Measurements from ENCODE around the gene ALG12. TPM values are rescaled to one million over a fixed set of nuclear protein-coding genes. Genes with fewer than 3 reads are reported as not detected.

Gene ALG12
- total and polyA plus RNA-seq, 4 donors, result 13.3 to 27.4 (median 19.1) TPM

DNA sequence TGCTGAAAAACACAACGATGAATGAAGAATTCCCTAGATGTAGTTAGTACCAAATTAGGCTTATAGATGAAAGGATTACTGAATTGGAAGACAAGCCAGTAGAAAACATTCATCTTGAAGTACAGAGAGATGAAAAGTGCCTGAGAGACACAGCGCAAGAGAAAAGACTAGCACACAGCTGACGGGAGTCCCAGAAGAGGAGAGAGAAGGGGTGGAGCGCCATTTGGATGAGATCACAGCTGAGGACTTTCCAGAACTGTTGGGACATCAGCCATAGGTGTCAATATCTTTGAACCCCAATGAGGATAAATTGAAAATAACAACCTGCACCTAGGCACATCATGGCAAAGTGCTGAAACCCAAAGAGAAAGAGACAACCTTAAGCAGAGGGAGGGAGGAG lies 25.2 kb downstream of the ALG12 start:
- Histone ChIP-seq H3K4me1 (ENCODE audit: control insufficient read depth, insufficient read depth, low read length) (peaks cover 9% of the 10 kb centered on the region), H3K27ac (ENCODE audit: low read depth, low read length) (no peak overlapping the region), H3K4me3 (ENCODE audit: low read depth, low read length) (no peak overlapping the region), H3K36me3 (ENCODE audit: control insufficient read depth, insufficient read depth, low read length) (peaks cover 31% of the 10 kb centered on the region), H3K9me3 (ENCODE audit: control insufficient read depth, insufficient read depth, low read length) (no peaks in the 10 kb centered on the region), H3K27me3 (ENCODE audit: control insufficient read depth, insufficient read depth, low read length) (no peaks in the 10 kb centered on the region)
- no peak for DNase-seq (ENCODE audit: low read depth in 4 of 6, low spot score in 6 of 6)
- WGBS (ENCODE audit: insufficient coverage), result 79% methylated on average over 3 of the region's 4 CpGs

DNA sequence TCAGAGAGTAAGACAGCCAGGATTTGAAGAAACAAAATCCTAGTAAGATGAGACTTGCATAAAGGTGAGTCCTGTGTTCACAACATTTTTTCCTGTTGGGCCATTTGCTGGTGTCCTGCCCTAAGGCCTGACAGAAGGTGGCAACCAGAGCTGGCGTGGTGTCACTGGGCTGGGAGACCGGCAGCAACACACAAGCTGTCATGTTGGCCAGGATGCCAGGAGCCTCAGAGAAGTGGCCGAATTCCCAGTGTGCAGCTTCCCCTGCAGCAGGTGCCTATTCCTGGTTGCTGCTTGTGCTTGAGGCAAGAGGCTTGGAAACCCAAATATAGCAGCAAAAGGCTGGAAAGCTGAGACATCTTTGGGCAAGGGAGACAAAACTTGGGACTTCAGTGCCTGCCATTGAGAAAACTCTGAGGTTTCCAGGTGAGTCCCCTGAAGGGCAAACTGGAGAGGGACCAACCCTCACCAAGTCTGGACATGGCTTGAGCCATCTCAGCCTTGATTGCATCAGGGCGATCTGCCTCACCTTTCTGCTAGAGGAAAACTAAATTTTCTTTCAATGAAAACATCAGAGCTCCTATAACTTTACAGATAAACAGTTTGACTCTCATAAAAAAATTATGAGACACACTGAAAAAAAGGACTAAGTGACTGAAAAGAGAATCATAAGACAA lies 25.9 kb downstream of the ALG12 start:
- no peaks in the 10 kb centered on the region for H3K9me3 ChIP-seq (ENCODE audit: control insufficient read depth, insufficient read depth, low read length)
- peak in 1 of 6 donors; percentile 57 for DNase-seq (ENCODE audit: low read depth in 4 of 6, low spot score in 6 of 6)
- no peak overlapping the region for H3K27ac ChIP-seq (ENCODE audit: low read depth, low read length)
- no peak overlapping the region for H3K4me3 ChIP-seq (ENCODE audit: low read depth, low read length)
- peaks cover 25% of the 10 kb centered on the region for H3K36me3 ChIP-seq (ENCODE audit: control insufficient read depth, insufficient read depth, low read length)
- peaks cover 12% of the 10 kb centered on the region for H3K4me1 ChIP-seq (ENCODE audit: control insufficient read depth, insufficient read depth, low read length)
- H3K27me3 ChIP-seq (ENCODE audit: control insufficient read depth, insufficient read depth, low read length), result no peaks in the 10 kb centered on the region
- 77% methylated on average over 3 of the region's 4 CpGs for WGBS (ENCODE audit: insufficient coverage)

GRCh38 chr22:49889071-49889470 lies 29.2 kb downstream of the ALG12 start:
- WGBS (ENCODE audit: insufficient coverage), result 59% methylated on average over 5 of the region's 5 CpGs
- peaks cover 41% of the 10 kb centered on the region for H3K36me3 ChIP-seq (ENCODE audit: control insufficient read depth, insufficient read depth, low read length)

GRCh38 chr22:49887702-49888101 lies 30.5 kb downstream of the ALG12 start:
- peaks cover 12% of the 10 kb centered on the region for H3K4me1 ChIP-seq (ENCODE audit: control insufficient read depth, insufficient read depth, low read length)
- H3K36me3 ChIP-seq (ENCODE audit: control insufficient read depth, insufficient read depth, low read length), result peaks cover 47% of the 10 kb centered on the region
- no peak for DNase-seq (ENCODE audit: low read depth in 4 of 6, low spot score in 6 of 6)
- no peaks in the 10 kb centered on the region for H3K27me3 ChIP-seq (ENCODE audit: control insufficient read depth, insufficient read depth, low read length)
- no peak overlapping the region for H3K27ac ChIP-seq (ENCODE audit: low read depth, low read length)
- no peaks in the 10 kb centered on the region for H3K9me3 ChIP-seq (ENCODE audit: control insufficient read depth, insufficient read depth, low read length)
- no peak overlapping the region for H3K4me3 ChIP-seq (ENCODE audit: low read depth, low read length)
- 79% methylated on average over 8 of the region's 9 CpGs for WGBS (ENCODE audit: insufficient coverage)

More at GRCh38 chr22:49889071-49889470, 29.2 kb downstream of the ALG12 start:
- Histone ChIP-seq H3K27ac (ENCODE audit: low read depth, low read length) (peak overlapping the region; percentile 33), H3K4me1 (ENCODE audit: control insufficient read depth, insufficient read depth, low read length) (peaks cover 12% of the 10 kb centered on the region), H3K4me3 (ENCODE audit: low read depth, low read length) (no peak overlapping the region), H3K27me3 (ENCODE audit: control insufficient read depth, insufficient read depth, low read length) (no peaks in the 10 kb centered on the region), H3K9me3 (ENCODE audit: control insufficient read depth, insufficient read depth, low read length) (no peaks in the 10 kb centered on the region)
- peak in 5 of 6 donors; percentile 11 to 86 (median 37) for DNase-seq (ENCODE audit: low read depth in 4 of 6, low spot score in 6 of 6)

DNA sequence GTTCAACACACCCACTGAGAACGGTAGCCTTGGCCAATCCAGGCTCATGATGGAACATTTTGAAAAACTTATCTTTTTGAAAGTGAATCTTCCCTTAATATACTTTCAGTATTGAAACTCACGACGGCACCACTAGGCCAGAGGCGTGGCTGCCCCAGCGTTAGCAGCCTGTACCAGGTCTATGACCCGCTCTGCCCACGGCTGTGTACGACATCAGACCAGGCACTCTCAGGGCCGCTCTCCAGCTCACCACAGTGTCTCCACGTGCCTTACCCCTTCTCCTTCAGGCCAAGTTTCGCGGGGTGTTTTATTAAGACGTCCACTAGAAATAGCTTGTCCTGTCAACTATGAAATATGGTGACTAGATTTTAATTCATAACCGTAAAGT lies 31.2 kb downstream of the ALG12 start:
- H3K9me3 ChIP-seq (ENCODE audit: control insufficient read depth, insufficient read depth, low read length), result no peaks in the 10 kb centered on the region
- no peak overlapping the region for H3K27ac ChIP-seq (ENCODE audit: low read depth, low read length)
- H3K27me3 ChIP-seq (ENCODE audit: control insufficient read depth, insufficient read depth, low read length), result no peaks in the 10 kb centered on the region
- WGBS (ENCODE audit: insufficient coverage), result 98% methylated on average over 7 of the region's 14 CpGs
- no peak overlapping the region for H3K4me3 ChIP-seq (ENCODE audit: low read depth, low read length)
- no peak for DNase-seq (ENCODE audit: low read depth in 4 of 6, low spot score in 6 of 6)
- peaks cover 11% of the 10 kb centered on the region for H3K4me1 ChIP-seq (ENCODE audit: control insufficient read depth, insufficient read depth, low read length)
- H3K36me3 ChIP-seq (ENCODE audit: control insufficient read depth, insufficient read depth, low read length), result peaks cover 43% of the 10 kb centered on the region

DNA sequence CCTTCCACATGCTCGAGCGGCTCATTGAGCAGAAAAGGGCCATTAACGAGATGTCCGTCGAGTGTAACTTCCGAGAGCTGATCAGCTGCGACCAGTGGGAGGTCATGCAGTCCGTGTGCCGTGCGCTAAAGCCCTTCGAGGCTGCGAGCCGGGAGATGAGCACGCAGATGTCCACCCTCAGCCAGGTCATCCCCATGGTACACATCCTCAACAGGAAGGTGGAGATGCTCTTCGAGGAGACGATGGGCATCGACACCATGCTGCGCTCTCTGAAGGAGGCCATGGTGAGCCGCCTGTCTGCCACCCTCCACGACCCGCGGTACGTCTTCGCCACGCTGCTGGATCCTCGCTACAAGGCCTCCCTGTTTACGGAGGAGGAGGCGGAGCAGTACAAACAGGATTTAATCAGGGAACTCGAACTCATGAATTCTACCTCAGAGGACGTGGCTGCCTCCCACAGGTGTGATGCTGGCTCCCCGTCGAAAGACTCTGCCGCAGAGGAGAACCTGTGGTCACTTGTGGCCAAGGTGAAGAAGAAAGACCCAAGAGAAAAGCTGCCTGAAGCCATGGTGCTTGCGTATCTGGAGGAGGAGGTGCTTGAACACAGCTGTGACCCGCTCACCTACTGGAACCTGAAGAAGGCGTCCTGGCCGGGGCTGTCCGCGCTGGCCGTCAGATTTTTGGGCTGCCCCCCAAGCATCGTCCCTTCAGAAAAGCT lies 31.7 kb downstream of the ALG12 start:
- H3K27me3 ChIP-seq (ENCODE audit: control insufficient read depth, insufficient read depth, low read length), result no peaks in the 10 kb centered on the region
- peaks cover 43% of the 10 kb centered on the region for H3K36me3 ChIP-seq (ENCODE audit: control insufficient read depth, insufficient read depth, low read length)
- H3K4me1 ChIP-seq (ENCODE audit: control insufficient read depth, insufficient read depth, low read length), result peaks cover 13% of the 10 kb centered on the region
- H3K4me3 ChIP-seq (ENCODE audit: low read depth, low read length), result no peak overlapping the region
- no peak overlapping the region for H3K27ac ChIP-seq (ENCODE audit: low read depth, low read length)
- 99% methylated on average over 41 of the region's 41 CpGs for WGBS (ENCODE audit: insufficient coverage)
- no peaks in the 10 kb centered on the region for H3K9me3 ChIP-seq (ENCODE audit: control insufficient read depth, insufficient read depth, low read length)
- no peak for DNase-seq (ENCODE audit: low read depth in 4 of 6, low spot score in 6 of 6)

DNA sequence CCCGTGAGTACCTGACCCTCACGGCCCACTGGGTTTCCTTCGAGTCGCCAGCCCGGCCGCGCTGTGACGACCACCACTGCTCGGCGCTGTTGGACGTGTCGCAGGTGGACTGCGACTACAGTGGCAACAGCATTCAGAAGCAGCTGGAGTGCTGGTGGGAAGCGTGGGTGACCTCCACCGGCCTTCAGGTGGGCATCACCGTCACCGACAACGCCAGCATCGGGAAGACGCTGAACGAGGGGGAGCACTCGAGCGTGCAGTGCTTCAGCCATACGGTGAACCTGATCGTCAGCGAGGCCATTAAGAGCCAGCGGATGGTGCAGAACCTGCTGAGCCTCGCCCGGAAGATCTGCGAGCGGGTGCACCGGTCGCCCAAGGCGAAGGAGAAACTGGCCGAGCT lies 32.4 kb downstream of the ALG12 start:
- DNase-seq (ENCODE audit: low read depth in 4 of 6, low spot score in 6 of 6), result no peak
- Histone ChIP-seq H3K4me3 (ENCODE audit: low read depth, low read length) (no peak overlapping the region), H3K9me3 (ENCODE audit: control insufficient read depth, insufficient read depth, low read length) (no peaks in the 10 kb centered on the region), H3K4me1 (ENCODE audit: control insufficient read depth, insufficient read depth, low read length) (peaks cover 13% of the 10 kb centered on the region), H3K36me3 (ENCODE audit: control insufficient read depth, insufficient read depth, low read length) (peaks cover 43% of the 10 kb centered on the region), H3K27me3 (ENCODE audit: control insufficient read depth, insufficient read depth, low read length) (no peaks in the 10 kb centered on the region), H3K27ac (ENCODE audit: low read depth, low read length) (no peak overlapping the region)
- 98% methylated on average over 35 of the region's 35 CpGs for whole genome bisulfite sequencing (ENCODE audit: insufficient coverage)

- no peak overlapping the region for H3K27ac ChIP-seq (ENCODE audit: low read depth, low read length)
- H3K9me3 ChIP-seq (ENCODE audit: control insufficient read depth, insufficient read depth, low read length), result no peaks in the 10 kb centered on the region
- peaks cover 44% of the 10 kb centered on the region for H3K36me3 ChIP-seq (ENCODE audit: control insufficient read depth, insufficient read depth, low read length)
- WGBS (ENCODE audit: insufficient coverage), result 99% methylated on average over 17 of the region's 17 CpGs
- no peak overlapping the region for H3K4me3 ChIP-seq (ENCODE audit: low read depth, low read length)
- no peaks in the 10 kb centered on the region for H3K27me3 ChIP-seq (ENCODE audit: control insufficient read depth, insufficient read depth, low read length)
- peaks cover 13% of the 10 kb centered on the region for H3K4me1 ChIP-seq (ENCODE audit: control insufficient read depth, insufficient read depth, low read length)
- no peak for DNase-seq (ENCODE audit: low read depth in 4 of 6, low spot score in 6 of 6)
Observed at GRCh38 chr22:49885281-49885680, 33.0 kb downstream of the ALG12 start.

GRCh38 chr22:49884503-49885260 lies 33.6 kb downstream of the ALG12 start:
- no peaks in the 10 kb centered on the region for H3K27me3 ChIP-seq (ENCODE audit: control insufficient read depth, insufficient read depth, low read length)
- no peak for DNase-seq (ENCODE audit: low read depth in 4 of 6, low spot score in 6 of 6)
- H3K9me3 ChIP-seq (ENCODE audit: control insufficient read depth, insufficient read depth, low read length), result no peaks in the 10 kb centered on the region
- no peak overlapping the region for H3K27ac ChIP-seq (ENCODE audit: low read depth, low read length)
- 94% methylated on average over 30 of the region's 31 CpGs for WGBS (ENCODE audit: insufficient coverage)
- H3K36me3 ChIP-seq (ENCODE audit: control insufficient read depth, insufficient read depth, low read length), result peaks cover 45% of the 10 kb centered on the region
- peaks cover 13% of the 10 kb centered on the region for H3K4me1 ChIP-seq (ENCODE audit: control insufficient read depth, insufficient read depth, low read length)
- H3K4me3 ChIP-seq (ENCODE audit: low read depth, low read length), result no peak overlapping the region
